Upper lobe of left lung (tissue), 6 donors: ENCODE data around the gene SAMD4B. TPM values are rescaled to one million over a fixed set of nuclear protein-coding genes. Genes with fewer than 3 reads are reported as not detected.

Experiments
- ATAC-seq, 2 donors: fragments of 200-7000 bp; cut with Tn5 transposase; one replicate each; pipeline ENCODE4 v1.9.1; 2022; ENCODE audit warnings: mild to moderate bottlenecking in 2 of 2, moderate library complexity in 2 of 2; ENCODE audit not compliant: low FRiP score in 2 of 2
- DNase-seq, 2 donors: peaks; one replicate each; pipeline ENCODE4 v3.0.0-alpha.2; 2019 to 2020
- H3K27ac ChIP-seq, 4 donors: fragments of 200-600 bp; sonication (generic); one replicate each; pipeline ENCODE4 v1.5.1; 2016 to 2019
- H3K27me3 ChIP-seq, 4 donors: fragments of 200-600 bp; sonication (generic); one replicate each; pipeline ENCODE4 v1.5.1; 2017 to 2019
- H3K36me3 ChIP-seq, 4 donors: fragments of 200-600 bp; sonication (generic); one replicate each; pipeline ENCODE4 v1.5.1; 2016 to 2019
- H3K4me1 ChIP-seq, 4 donors: fragments of 200-600 bp; sonication (generic); one replicate each; pipeline ENCODE4 v1.5.1; 2018 to 2019
- H3K4me3 ChIP-seq, 4 donors: fragments of 200-600 bp; sonication (generic); one replicate each; pipeline ENCODE4 v1.5.1; 2017 to 2019; ENCODE audit warnings: mild to moderate bottlenecking in 2 of 4, moderate library complexity in 1 of 4
- H3K9me3 ChIP-seq, 4 donors: fragments of 200-600 bp; sonication (generic); one replicate each; pipeline ENCODE4 v1.5.1; 2018 to 2019
- EP300 ChIP-seq, 4 donors: sonication (generic); formaldehyde crosslinking; IDR thresholded peaks; one replicate each; pipeline ENCODE4 v1.5.1; 2017; ENCODE audit warnings: antibody characterized with exemption in 4 of 4, control low read depth in 2 of 4
- POLR2A ChIP-seq, 4 donors: fragments of 450-650 bp; IDR thresholded peaks; one replicate each; pipeline ENCODE4 v1.5.1; 2016 to 2017; ENCODE audit warnings: antibody characterized with exemption in 4 of 4, mild to moderate bottlenecking in 2 of 4
- POLR2AphosphoS5 ChIP-seq, 2 donors: sonication (generic); formaldehyde crosslinking; IDR thresholded peaks; one replicate each; pipeline ENCODE4 v1.5.1; 2017; ENCODE audit warnings: antibody characterized with exemption in 2 of 2
- WGBS, 2 donors: methylation state at CpG; one replicate each; pipeline ENCODE4 v1.1.5; 2017 to 2018; 5-methylcytosine and 5-hydroxymethylcytosine counted together
- total RNA-seq, 6 donors: library from RNA; depleted of rRNA in 4 of 6; stranded (reverse); fragments of >200 nt in 4 of 6; gene quantifications; one replicate each; pipeline versions ENCODE4 v1.1.0 to v1.2.1, GENCODE V29; 2016 to 2021
- TF ChIP-seq, protein P1 (sequence below), 6 experiments: fragments of 450-650 bp in 4 of 6; fragments of 200-600 bp in 2 of 6; sonication (generic) in 2 of 6; IDR thresholded peaks; one replicate each; pipeline ENCODE4 v1.5.1; 2016 to 2019; ENCODE audit warnings: antibody characterized with exemption in 6 of 6
- donor health status: DM: no; HTN: no; CAD: no; lungs with moderate emphysema.
- donor health status: DM: no; HTN: yes; CAD: no; lungs with severe emphysema.

The SAMD4B gene
- total RNA-seq, 6 donors from 2014 or later: 57.7 to 125 (median 79.3) TPM

DNA sequence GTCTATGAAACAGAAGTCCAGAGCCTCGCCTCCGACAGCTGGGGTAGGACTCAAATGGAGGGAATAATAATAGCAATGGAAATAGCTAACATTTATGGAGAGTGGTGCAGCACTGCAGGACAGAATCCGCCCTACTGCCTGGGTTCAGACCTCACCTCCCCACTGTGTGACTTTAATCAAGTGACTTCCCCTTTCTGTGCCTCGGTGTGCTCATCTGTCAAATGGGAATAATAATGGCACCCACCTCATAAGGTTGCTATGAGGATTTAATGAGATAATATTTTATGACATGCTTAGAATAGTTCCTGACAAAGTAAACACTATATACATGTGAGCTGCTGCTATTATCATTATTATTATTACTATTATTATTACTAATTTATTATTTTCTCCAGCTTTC lies 24.7 kb upstream of the SAMD4B start:
- TF ChIP-seq EP300 (IDR thresholded peaks at IDR 0.05) (no peak), POLR2A (IDR thresholded peaks at IDR 0.05) (no peak), POLR2AphosphoS5 (IDR thresholded peaks at IDR 0.05) (no peak)
- TF ChIP-seq, protein P1, sequence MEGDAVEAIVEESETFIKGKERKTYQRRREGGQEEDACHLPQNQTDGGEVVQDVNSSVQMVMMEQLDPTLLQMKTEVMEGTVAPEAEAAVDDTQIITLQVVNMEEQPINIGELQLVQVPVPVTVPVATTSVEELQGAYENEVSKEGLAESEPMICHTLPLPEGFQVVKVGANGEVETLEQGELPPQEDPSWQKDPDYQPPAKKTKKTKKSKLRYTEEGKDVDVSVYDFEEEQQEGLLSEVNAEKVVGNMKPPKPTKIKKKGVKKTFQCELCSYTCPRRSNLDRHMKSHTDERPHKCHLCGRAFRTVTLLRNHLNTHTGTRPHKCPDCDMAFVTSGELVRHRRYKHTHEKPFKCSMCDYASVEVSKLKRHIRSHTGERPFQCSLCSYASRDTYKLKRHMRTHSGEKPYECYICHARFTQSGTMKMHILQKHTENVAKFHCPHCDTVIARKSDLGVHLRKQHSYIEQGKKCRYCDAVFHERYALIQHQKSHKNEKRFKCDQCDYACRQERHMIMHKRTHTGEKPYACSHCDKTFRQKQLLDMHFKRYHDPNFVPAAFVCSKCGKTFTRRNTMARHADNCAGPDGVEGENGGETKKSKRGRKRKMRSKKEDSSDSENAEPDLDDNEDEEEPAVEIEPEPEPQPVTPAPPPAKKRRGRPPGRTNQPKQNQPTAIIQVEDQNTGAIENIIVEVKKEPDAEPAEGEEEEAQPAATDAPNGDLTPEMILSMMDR (IDR thresholded peaks at IDR 0.05): no peak
- DNase-seq (no peak), ATAC-seq (no peak)
- Histone ChIP-seq H3K9me3 (no peaks in the 10 kb centered on the region), H3K27ac (no peak overlapping the region), H3K4me3 (no peak overlapping the region), H3K36me3 (peaks cover 0 to 21% (median 10%) of the 10 kb centered on the region in 4 donors), H3K4me1 (peaks cover 8 to 16% (median 10%) of the 10 kb centered on the region in 4 donors), H3K27me3 (no peaks in the 10 kb centered on the region)
- WGBS, 2 donors: 94 to 97% methylated on average over 4 of the region's 4 CpGs

DNA sequence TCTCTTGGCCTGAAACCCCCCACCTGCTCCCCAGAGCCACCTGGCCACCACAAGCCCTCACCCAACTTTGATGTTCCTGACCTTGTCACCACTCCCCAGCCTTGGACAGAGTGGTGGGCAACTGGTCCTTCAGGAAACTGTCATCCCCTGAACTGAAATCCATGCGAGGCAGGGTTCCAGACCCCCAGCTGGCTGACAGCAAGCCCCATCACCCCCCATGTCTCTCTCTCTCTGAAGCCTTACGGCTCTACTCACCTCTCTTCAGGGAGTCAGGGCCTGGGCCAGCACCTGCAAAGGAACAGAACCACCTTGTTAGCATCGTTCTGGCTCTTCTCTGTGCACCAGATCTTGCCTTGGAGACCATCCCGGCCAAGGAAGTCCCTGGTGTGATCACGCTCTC lies 24.1 kb upstream of the SAMD4B start:
- Histone ChIP-seq H3K4me1 (peaks cover 8 to 16% (median 10%) of the 10 kb centered on the region in 4 donors), H3K36me3 (peaks cover 0 to 21% (median 10%) of the 10 kb centered on the region in 4 donors), H3K9me3 (no peaks in the 10 kb centered on the region), H3K27me3 (no peaks in the 10 kb centered on the region), H3K27ac (no peak overlapping the region), H3K4me3 (no peak overlapping the region)
- TF ChIP-seq EP300 (IDR thresholded peaks at IDR 0.05) (no peak), POLR2A (IDR thresholded peaks at IDR 0.05) (no peak), POLR2AphosphoS5 (IDR thresholded peaks at IDR 0.05) (no peak)
- TF ChIP-seq, protein P1 (IDR thresholded peaks at IDR 0.05): no peak
- 90 to 97% methylated on average over 3 to 5 of the region's 5 CpGs for WGBS, 2 donors
- no peak for DNase-seq
- ATAC-seq: no peak

DNA sequence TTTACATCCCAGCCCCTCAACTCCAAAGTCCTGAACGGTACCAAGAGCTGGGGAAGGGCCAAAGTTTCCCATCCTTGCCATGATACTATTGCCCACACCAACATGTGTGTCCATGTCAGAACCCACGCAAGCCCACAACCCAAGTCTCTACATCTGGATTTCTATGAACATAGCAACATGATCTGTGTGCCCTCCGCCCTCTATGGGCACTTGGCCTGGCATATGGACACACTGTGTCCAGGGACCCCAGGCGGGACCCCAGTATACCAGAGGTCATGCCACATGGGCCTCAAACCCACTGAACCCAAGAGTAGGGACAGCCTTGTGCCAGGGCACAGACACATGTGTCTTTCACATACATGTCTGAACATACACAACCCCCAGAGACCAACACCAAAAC lies 23.5 kb upstream of the SAMD4B start:
- ATAC-seq: no peak
- Histone ChIP-seq H3K36me3 (peaks cover 0 to 17% (median 9%) of the 10 kb centered on the region in 4 donors), H3K4me1 (peaks cover 8 to 16% (median 10%) of the 10 kb centered on the region in 4 donors), H3K4me3 (no peak overlapping the region), H3K27me3 (no peaks in the 10 kb centered on the region), H3K27ac (no peak overlapping the region), H3K9me3 (no peaks in the 10 kb centered on the region)
- no peak for DNase-seq
- TF ChIP-seq, protein P1 (IDR thresholded peaks at IDR 0.05): no peak
- TF ChIP-seq EP300 (IDR thresholded peaks at IDR 0.05) (no peak), POLR2AphosphoS5 (IDR thresholded peaks at IDR 0.05) (no peak), POLR2A (IDR thresholded peaks at IDR 0.05) (no peak)
- WGBS, 2 donors: 92 to 100% methylated on average over 4 of the region's 4 CpGs

DNA sequence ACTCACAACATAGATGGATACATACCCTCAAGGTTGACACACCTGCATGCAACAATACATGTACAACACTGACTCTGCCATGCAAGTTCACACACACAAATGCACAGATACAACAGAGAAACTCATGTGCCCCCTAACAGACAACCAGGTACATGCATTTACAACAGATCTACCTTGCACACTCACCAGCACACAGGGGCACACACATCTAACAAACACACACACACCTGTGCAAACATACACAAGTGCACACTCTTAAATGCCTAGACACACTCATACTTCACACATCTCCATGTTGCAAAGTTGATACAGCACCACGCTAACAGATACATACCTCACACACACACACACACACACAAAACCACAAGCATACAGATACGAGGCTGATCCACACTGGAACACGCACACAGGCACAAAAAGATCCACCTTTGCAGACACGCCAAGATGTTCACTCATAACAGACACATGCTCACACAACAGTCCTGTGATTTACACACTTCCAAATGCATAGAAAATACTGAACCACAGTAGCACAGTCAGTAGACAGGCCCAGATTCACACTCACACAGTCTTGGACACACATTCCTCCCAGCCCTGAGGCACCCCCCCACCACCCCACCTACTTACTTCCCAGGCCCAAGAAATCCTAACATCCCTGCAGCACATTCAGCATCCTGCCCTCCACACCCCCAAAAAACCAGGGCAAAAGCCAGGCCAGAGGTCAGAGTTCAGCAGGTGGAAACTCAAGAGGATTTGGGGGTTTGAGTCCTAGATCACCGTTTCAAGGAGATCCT lies 22.9 kb upstream of the SAMD4B start:
- Histone ChIP-seq H3K4me3 (peak overlapping the region in 1 of 4 donors; percentile 54), H3K27ac (no peak overlapping the region), H3K27me3 (no peaks in the 10 kb centered on the region), H3K4me1 (peaks cover 8 to 16% (median 10%) of the 10 kb centered on the region in 4 donors), H3K36me3 (peaks cover 0 to 10% (median 5%) of the 10 kb centered on the region in 4 donors), H3K9me3 (no peaks in the 10 kb centered on the region)
- WGBS, 2 donors: 77 to 80% methylated on average over 5 of the region's 5 CpGs
- ATAC-seq (no peak), DNase-seq (no peak)
- TF ChIP-seq POLR2A (IDR thresholded peaks at IDR 0.05) (no peak), EP300 (IDR thresholded peaks at IDR 0.05) (no peak), POLR2AphosphoS5 (IDR thresholded peaks at IDR 0.05) (no peak)
- TF ChIP-seq, protein P1 (IDR thresholded peaks at IDR 0.05): no peak
